HG03196 (cell line): ENCODE results near the gene MYO10.
"Not testable (repeated sequence)": the region's sequence is repeated elsewhere in the genome, so short reads cannot be mapped to it uniquely, and the experiment has no call there.

ENCODE experiments used
- ATAC-seq: cut with Tn5 transposase; IDR thresholded peaks from one replicate; pipeline ENCODE4 v1.9.1; 2021; ENCODE audit not compliant: unreplicated experiment

Gene MYO10

DNA sequence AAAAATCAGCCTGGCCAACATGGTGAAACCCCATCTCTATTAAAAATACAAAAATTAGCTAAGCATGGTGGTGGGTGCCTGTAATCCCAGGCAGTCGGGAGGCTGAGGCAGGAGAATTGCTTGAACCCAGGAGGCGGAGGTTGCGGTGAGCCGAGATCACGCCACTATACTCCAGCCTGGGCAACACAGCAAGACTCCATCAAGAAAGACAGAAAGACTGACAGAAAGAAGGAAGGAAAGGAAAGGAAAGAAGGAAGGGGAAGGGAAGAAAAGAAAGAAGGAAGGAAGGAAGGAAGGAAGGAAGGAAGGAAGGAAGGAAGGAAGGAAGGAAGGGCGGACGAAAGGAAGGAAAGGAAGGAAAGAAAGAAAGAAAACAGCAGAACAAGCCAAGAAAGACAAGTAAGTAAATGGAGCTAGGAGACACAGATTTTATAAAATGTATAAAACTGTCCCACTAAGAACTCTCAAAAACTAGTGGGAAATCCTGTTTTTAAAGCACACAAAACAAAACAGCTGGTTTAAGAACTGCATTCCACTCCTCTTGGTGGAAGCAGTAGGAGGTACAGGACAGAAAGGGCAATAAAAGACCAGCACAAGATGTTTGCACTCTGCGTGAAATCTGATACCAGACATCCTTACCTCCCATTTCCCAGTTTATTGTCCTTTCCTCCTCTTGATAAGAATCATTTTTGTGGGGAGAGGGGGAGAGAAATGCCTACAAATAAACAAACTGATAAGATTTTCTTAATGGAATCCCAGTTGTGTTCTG is 46.7 kb downstream of the MYO10 start:
- ATAC-seq: no peak

DNA sequence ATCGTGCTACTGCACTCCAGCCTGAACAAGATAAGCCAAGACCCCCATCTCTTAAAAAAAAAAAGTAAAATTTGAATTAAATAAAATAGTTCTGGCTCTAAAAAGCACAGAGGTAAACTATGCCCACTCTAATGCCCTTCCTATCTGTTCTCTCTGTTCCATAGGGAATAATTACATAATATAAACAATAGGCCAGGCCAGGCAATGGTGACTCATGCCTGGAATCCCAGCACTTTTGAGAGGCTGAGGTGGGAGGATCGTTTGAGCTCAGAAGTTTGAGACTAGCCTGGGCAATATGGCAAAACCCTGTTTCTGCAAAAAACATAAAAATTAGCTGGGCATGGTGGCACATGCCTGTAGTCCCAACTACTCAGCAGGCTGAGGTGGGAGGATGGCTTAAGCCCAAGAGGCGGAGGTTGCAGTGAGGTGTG is 47.4 kb downstream of the MYO10 start:
- ATAC-seq: no peak

DNA sequence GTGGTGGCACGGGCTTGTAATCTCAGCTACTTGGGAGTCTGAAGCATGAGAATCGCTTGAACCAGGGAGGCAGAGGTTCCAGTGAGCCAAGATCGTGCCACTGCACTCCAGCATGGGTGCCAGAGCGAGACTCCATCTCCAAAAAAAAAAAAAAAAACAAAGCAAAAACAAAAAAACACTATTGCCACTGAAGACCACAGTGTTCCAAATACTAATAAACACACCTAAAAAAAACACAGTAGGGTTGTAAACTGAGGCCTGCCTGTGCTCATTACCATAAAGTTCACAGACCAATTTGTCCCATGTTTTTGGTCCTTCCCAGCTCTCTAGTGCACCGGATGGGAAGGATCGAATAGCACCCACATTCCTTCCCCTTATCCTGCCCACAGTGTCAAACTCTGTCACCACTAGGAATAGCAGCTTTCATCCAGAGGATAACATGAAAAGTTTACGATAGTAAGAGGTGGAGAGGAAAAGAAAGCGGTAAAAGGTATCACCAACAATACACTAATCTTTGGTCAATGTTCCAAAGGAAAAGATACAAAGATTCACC is 49.2 kb downstream of the MYO10 start:
- ATAC-seq: no peak

DNA sequence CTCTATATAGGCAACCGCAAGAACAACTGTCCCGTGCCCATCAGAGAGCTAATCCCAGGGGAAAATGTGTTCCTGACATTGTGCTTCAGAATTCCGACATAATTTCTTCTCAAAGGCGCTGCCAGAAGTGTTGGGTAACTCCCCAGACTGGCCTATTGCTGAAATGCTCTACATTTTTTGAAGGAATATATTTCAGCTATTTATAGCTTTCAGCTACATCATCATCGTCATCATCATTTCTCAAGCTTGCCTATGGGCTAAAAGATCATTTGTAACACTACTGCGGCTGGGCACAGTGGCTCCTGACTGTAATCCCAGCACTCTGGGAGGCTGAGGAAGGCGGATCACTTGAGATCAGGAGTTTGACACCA is 49.7 kb downstream of the MYO10 start:
- no peak for ATAC-seq

DNA sequence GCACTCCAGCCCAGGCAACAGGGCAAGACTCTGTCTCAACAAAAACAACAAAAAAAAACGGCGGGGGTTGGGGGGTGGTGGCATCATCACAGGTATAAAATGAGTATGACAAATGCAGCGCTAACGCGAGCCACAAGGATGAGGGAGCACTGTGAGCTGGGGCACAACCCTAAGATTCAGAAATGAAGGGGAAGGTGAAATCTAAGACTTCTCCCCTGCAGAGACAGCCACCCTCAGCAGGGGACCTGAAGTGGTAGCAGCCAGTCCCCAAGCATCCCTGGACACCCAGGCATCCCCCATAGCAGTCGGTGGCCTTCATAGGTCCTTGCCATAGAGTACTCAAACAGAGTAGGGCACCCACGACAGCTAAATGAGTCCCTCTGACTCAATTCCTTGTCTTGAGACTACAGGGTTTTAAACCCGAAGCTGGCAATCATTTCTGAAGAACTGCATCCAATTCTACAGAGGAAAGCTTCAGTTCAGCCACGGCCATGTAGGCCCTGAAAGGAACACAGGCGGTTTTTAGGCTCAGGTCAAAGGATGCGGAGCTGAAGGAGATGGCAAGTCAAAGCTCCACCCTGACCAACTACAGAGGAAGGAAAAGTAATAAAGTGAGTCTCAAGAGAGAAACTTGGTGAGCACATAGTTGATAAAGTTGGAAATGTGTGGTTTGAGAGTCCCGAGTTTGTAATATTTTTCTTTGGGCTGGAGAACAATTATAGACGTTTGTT is 50.3 kb downstream of the MYO10 start:
- ATAC-seq: no peak

DNA sequence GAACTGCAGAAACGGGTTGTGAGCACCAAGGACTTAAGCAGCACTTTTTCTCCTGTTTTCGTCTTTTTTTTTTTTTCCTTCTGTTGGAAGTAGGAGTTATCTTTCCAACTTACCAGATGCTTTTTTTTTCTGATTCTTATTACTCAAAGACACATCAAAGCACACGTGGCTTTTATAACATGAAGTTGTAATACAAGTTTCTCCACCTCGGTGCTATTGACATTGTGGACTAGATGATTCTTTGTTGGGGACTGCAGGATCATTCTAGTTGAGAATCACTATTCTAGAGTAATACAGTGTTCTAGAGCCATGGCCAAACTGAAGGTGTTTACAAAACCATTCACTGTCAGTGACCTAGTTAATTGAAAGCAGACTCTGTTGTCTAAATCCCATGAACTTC is 51.5 kb downstream of the MYO10 start:
- no peak for ATAC-seq

DNA sequence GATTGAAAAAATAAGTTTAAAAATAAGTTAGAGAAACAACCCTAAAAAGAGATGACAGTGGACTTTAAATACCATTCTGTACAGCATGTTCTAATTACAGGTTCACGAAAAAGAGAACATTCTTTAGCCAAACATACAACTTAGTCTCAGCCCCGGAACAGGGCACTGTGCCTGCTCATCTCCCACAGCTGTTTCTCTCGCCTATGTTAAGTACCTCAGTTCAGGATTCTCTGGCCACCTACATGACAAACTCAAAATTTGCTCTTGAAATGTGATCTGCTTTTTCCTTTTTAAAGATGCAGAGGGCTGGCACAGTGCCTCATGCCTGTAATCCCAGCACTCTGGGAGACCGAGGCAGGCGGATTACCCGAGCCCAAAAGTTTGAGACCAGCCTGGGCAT is 52.3 kb downstream of the MYO10 start:
- ATAC-seq: no peak

DNA sequence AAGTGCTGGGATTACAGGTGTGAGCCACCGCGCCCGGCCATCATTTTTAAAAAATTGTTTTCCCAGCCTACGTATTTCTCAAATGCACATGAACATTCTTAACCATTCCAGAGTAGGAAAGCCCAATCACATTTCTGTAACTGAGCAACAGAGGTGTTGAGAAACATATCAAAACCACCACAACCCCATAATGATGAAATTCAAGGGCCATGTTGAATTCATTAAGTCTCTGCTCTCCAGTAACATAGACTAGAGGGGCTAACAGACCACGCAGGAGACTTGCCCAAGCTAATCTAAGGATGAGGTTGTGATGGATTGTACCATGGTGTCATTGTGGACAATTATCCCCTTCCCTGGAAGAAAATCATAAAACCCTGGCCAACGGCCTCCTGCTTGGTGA is 52.9 kb downstream of the MYO10 start:
- ATAC-seq: no peak

DNA sequence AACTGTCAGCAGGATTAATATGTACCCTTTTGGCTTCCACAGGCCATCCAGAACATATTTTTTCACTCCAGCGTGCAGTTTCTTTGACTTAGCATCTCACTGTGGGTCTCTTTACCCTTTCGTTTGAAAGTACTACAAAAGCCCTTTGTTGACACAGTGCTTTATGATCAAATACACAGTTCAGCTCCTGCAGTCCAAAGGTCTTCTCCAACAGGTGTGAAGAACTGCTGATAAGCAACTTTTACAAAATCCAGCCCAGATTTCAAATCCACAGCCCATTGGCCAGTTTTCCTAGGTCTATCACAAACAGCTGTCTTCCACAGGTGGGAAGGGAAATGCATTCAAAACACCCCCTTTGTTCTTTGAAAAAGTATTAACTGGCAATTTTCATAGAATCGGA is 54.8 kb downstream of the MYO10 start:
- ATAC-seq: no peak

DNA sequence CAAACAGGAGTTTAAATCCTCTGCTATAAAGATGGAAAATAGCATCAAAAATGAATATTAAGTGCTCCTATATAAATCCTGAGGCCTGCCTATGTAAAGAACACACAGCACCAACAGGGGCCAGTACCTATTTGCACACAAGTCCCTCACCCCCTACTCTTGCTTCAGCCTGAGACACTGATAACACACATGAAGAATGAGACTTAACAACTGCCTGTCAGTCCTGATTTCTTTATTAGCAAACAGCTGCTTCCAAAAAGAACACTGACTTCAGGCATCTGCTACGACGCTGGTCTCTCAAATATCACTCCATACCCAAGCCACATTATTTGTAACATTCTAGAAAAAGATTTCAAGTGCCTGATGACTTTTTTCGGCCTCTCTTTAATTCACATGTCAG is 55.5 kb downstream of the MYO10 start:
- no peak for ATAC-seq

DNA sequence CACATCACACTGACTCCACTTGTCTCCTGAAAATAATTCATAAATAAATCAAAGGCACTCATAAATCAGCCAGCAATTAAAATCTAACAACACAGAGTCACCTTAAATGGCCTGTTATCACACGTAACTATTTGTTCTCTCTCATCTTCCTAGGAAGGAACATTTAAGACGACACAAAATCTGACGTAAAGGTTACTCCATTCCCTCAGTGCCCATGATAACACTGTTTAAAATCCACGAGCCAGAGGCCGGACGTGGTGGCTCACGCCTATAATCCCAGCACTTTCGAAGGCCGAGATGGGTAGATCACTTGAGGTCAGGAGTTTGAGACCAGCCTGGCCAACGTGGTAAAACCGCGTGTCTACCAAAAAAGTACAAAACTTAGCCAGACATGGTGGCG is 56.4 kb downstream of the MYO10 start:
- no peak for ATAC-seq

DNA sequence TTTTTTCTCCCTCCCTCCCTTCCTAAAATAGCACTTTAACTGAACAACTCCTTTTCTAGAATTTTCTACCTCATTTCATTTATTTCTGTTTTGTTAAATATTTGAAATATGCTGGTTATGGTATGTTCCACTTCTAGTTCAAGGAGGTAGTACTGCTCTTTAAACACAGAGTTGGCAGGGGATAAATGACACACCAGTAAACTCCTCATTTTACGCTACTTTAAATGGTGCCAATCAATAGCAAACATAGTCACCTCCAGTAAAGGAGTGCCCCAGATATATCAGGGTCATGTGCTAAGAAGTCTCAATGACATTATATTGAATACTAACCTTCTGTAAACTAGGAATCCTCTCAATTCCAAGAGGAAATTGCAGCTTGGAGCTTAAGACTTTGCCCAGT is 56.9 kb downstream of the MYO10 start:
- no peak for ATAC-seq

DNA sequence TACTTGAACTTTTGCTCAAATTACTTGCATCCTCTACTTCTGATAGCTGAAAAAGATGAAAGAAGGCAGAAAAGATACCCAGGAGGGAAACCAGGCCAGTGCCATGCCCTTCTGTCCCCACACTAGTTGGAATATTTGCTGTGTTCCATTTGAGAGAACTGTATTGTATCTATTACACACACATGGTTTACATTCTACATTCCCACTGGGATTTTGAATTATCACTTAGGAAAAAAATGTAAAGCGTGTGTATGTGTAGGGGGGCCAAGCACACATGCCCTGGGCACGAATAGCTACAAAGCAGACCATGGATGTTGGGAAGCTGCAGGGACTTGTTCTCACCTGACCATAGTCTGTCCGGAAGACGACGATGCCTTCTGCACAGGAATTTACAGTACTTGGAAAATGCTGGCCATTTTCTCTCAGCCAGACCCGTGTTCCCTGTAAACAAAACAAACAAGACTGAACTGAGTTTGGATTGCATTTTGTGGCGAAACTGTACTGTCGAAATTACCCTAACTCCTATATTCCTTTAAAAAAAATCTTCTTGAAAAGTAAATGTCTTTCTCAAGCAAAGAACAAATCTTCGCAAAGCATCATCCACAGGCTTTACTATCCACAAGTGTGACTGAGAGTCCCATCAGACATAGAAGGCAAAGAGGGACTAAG is 58.7 kb downstream of the MYO10 start:
- no peak for ATAC-seq

DNA sequence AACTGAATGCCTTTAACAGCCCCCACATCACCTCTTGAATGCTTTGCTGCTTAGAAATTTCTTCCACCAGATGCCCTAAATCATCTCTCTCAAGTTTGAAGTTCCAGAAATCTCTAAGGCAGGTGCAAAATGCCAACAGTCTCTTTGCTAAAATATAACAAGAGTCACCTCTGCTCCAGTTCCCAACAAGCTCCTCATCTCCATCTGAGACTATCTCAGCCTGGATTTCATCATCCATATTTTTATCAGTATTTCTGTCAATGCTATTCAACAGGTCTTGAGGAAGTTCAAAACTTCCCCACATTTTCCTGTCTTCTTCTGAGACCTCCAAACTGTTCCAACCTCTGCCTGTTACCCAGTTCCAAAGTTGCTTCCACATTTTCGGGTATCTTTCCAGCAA is 61.7 kb downstream of the MYO10 start:
- ATAC-seq: not testable (repeated sequence)

DNA sequence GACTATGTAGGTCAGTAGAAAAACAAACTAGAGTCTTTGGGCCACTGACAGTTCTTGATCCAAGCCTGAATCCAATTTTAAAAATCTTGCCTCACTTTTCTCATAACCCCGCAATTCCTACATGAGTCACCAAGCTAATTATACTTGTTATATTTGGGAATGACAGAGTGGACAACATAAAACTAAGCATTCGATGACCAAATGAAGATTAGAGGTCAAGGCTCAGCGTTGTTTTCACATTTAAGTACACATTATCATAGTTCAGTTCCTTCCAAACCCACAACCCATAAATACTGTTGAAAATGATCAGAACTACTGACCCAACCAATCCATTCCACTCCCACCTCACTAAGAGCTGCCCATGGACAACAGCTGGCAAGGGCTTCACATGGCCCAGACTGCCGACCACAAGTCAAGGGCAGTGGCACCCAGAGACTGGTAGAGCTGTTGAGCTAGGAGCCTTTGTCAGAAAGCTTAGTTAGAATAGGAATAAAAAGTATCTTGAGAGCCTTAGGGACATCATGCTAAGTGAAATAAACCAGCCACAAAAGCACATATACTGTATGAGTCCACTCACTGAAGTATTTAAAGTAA is 64.2 kb downstream of the MYO10 start:
- ATAC-seq: no peak

DNA sequence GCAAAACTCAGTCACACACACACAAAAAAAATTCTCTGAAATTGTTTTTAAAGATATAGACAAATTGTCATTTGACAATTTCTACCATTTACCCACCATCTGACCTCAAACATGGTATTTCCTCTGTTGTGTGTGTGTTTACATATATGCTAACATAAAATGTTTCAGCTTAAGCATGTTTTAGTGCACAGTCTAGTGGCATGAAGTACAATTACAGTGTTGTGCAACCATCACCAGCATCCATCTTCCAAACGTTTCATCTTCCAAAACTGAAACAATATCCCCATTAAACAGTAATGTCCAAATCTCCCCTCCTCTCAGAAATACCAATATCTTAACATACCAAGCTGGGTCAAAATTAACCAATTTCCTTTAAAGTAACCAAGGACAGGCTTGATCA is 65.2 kb downstream of the MYO10 start:
- no peak for ATAC-seq

DNA sequence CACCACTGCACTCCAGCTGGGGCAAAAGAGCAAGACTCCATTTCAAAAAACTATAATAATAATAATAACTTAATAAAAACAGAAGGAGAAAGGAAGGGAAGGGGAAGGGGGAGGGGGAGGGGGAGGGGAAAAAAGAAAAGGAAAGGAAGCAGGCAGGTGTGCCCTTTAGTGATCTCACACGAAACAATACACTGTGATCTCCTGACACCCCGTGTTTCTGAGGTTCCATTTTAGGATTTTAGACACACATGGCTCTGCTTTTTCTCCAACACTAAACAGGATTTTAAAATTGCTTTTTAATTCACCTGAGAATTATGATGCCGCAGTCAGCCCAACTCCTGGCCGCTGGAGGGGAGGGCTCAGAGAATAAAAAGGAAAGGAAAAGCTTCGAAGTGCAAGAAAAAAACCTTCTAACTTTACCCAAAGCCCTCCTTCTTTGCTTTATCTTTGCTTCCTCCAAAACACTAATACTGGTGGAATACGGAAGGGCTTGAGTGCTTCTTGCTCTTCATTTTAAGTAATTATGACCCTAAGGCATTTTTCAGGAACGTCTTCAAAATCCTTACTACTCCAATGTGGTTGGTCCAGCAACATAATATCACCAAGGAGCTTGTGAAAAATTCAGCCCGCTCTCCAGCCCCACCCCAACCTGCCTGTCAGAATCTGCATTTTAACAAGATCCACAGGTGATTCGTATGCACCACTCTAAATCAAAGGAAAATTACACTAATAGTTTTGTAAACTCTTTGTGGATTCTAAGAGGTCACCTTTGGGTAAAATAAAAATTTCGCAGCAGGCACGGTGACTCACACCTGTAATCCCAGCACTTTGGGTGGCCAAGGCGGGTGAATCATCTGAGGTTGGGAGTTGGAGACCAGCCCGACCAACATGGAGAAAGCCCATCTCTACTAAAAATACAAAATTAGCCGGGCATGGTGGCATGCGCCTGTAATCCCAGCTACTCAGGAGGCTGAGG is 66.0 kb downstream of the MYO10 start:
- no peak for ATAC-seq

DNA sequence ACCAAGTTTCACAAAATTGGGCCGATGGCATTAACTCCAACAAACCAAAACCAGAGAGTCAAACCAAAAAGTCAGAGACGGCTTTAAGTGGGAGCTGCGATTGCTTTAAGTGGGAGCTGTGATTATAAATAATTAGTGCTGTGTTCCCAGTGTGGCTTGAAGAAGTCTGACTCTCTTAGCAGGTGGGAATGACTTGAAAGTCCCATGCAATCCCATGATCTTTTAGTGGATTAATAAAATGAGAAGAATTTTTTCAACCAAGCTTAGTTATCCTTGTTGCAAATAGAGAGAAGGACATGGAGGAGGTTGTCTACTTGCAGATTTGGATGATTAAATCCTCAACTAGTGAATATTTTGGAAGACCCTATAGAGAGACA is 68.5 kb downstream of the MYO10 start:
- ATAC-seq: no peak

DNA sequence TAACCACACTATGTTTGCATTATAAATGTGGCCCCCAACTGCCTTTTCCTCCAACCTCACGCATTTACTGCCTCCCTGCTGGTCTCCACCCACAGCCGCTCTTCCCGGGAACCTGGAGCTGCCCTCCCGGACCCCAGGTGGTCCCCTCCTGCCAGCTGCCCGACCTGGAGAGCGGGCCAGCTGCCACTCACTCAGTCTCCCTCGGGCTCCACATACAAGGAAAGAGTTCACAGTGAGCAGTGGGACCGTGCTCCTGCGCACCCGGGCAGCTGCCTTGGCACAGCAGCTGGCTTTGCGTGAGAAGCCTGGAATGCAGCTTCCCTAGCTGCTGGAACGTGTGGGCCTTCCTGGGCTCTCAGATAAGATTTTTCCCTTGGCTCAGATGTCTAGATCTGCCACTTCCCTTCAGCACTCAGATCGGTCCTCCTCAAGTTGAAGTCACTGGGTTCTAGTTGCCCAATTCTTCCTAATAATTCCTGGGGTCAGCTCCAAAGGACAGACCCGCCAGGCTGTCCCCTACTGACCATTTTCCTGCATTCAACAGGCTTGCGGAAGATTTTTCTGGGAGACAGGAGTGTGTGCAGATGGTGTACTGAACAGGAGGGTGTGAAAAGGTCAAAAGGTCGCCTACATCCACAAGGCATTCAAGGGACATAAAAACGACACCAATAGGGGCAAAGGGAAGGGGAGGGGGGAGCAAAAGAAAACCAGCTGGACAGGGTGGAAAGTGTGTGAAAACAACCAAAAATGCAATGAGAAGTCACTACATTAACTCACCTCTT is 69.1 kb downstream of the MYO10 start:
- no peak for ATAC-seq

DNA sequence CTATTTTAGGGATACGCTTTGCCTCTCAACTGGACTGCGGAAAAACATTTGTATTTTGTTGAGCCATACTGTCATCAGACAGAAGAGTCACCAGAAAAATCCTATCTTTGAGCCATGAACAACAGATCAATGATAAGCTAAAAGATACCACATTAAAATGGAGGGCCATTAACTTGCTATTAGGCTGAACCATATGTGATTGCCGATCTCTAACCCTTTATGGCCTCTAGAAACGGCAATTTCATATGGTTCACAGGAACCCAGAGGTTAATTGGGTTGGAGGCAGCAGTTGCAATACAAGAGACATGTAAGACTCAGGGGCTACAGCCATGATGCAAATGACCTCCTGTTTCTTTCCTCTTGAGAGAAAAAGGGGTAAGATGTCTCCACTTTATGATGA is 69.8 kb downstream of the MYO10 start:
- ATAC-seq: no peak
